Suprapubic skin (tissue), 4 donors: ENCODE measurements around the gene CNTRL. TPM values are rescaled to one million over a fixed set of nuclear protein-coding genes. Genes with fewer than 3 reads are reported as not detected.
"Not testable (repeated sequence)": the region's sequence is repeated elsewhere in the genome, so short reads cannot be mapped to it uniquely, and the experiment has no call there.

Source experiments
- DNase-seq, 2 donors: peaks; one replicate each; pipeline ENCODE4 v3.0.0-alpha.2; 2019; ENCODE audit warnings: low spot score in 2 of 2
- H3K27ac ChIP-seq: fragments of 200-600 bp; sonication (generic); one replicate; pipeline ENCODE4 v1.5.1; 2019
- H3K27me3 ChIP-seq: fragments of 200-600 bp; sonication (generic); one replicate; pipeline ENCODE4 v1.5.1; 2019
- H3K36me3 ChIP-seq: fragments of 200-600 bp; sonication (generic); one replicate; pipeline ENCODE4 v1.5.1; 2019
- H3K4me1 ChIP-seq: fragments of 200-600 bp; sonication (generic); one replicate; pipeline ENCODE4 v1.5.1; 2019
- H3K4me3 ChIP-seq: fragments of 200-600 bp; sonication (generic); one replicate; pipeline ENCODE4 v1.5.1; 2019; ENCODE audit warnings: mild to moderate bottlenecking
- H3K9me3 ChIP-seq: fragments of 200-600 bp; sonication (generic); one replicate; pipeline ENCODE4 v1.5.1; 2019
- CTCF ChIP-seq, 2 donors: fragments of 200-600 bp in 1 of 2; fragments of 450-650 bp in 1 of 2; sonication (generic) in 1 of 2; IDR thresholded peaks; one replicate each; pipeline ENCODE4 v1.5.1; 2016 to 2019; ENCODE audit warnings: antibody characterized with exemption in 2 of 2, mild to moderate bottlenecking in 1 of 2, moderate library complexity in 1 of 2
- EP300 ChIP-seq: sonication (generic); formaldehyde crosslinking; IDR thresholded peaks from one replicate; pipeline ENCODE4 v1.6.1; 2017; ENCODE audit warnings: antibody characterized with exemption
- POLR2A ChIP-seq, 2 donors: fragments of 450-650 bp; IDR thresholded peaks; one replicate each; pipeline ENCODE4 v1.6.1; 2017; ENCODE audit warnings: antibody characterized with exemption in 2 of 2, mild to moderate bottlenecking in 2 of 2, moderate library complexity in 2 of 2
- POLR2AphosphoS5 ChIP-seq, 3 donors: sonication (generic); formaldehyde crosslinking; IDR thresholded peaks; one replicate each; pipeline ENCODE4 v1.6.1; 2017; ENCODE audit warnings: antibody characterized with exemption in 3 of 3
- WGBS: methylation state at CpG from one replicate; pipeline ENCODE4 v1.1.5; 2018; 5-methylcytosine and 5-hydroxymethylcytosine counted together
- total RNA-seq, 4 donors: library from RNA; depleted of rRNA; stranded (reverse); fragments of >200 nt; gene quantifications; one replicate each; pipeline ENCODE4 v1.1.0, GENCODE V29; 2016

The CNTRL gene
- total RNA-seq, 4 donors from 2014 or later = 6.4 to 24.6 (median 13.6) TPM

- H3K27me3 ChIP-seq = no peaks in the 10 kb centered on the region
- peak overlapping the region; percentile 47 for H3K4me3 ChIP-seq
- TF ChIP-seq POLR2AphosphoS5 (IDR thresholded peaks at IDR 0.05) (peak in 2 of 3 donors; percentile 42 to 65), CTCF (IDR thresholded peaks at IDR 0.05) (peak; percentile 23 to 62), EP300 (no peak)
- peak; percentile 98 to 99 for DNase-seq
- no peaks in the 10 kb centered on the region for H3K9me3 ChIP-seq
- WGBS = under 1% methylated on average over 17 of the region's 17 CpGs
- peaks cover 20% of the 10 kb centered on the region for H3K4me1 ChIP-seq
- peaks cover 6% of the 10 kb centered on the region for H3K36me3 ChIP-seq
- peak overlapping the region; percentile 55 for H3K27ac ChIP-seq
These were observed 46.9 kb downstream of the CNTRL start for GRCh38 chr9:121121582-121122087.

DNA sequence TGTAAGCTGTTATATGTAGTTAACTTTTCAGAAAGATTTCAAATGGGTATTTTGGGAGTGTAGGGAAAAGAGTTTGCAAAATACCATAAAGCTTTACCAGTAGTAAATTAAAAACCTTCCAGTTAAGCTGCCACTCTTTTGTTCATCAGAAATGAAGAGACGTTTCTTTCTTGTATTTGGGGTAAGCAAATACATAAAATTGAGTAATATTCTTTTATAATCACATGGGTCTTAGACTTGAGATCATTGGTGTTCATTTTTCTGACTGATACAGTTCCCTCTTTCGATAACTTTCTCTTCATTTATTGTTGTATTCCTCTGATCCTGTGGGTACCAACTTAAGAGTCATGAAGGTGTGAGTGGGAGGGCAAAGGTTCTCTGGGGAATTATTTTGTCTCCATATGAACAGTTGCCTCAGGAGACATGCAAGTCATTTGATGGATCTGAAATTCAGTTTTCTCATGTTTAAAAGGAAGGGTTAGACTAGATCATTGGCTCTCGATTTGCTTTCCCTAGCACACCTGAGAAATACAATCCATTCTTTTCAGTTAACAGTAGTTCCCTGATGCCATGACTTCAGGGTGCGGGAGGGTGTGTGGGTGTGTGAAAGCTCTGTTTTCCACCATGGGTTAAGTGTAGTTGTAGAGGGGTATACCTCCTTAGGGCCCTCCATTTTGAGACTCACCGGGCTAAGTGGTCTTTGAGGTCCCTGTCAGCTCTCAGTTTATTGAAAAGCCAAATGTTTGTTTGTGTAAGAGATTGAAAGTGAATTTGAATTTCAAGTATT is 47.7 kb downstream of the CNTRL start:
- no peaks in the 10 kb centered on the region for H3K9me3 ChIP-seq
- H3K36me3 ChIP-seq = peaks cover 10% of the 10 kb centered on the region
- H3K4me1 ChIP-seq = peaks cover 20% of the 10 kb centered on the region
- no peaks in the 10 kb centered on the region for H3K27me3 ChIP-seq
- no peak for DNase-seq
- H3K27ac ChIP-seq = peak overlapping the region; percentile 55
- TF ChIP-seq POLR2A (IDR thresholded peaks at IDR 0.05) (no peak), EP300 (no peak)
- peak overlapping the region; percentile 47 for H3K4me3 ChIP-seq
- WGBS = 33% methylated on average over 5 of the region's 5 CpGs

- no peak for DNase-seq
- Histone ChIP-seq H3K4me3 (no peak overlapping the region), H3K9me3 (no peaks in the 10 kb centered on the region), H3K4me1 (peaks cover 20% of the 10 kb centered on the region), H3K27ac (no peak overlapping the region), H3K36me3 (peaks cover 10% of the 10 kb centered on the region), H3K27me3 (no peaks in the 10 kb centered on the region)
- 80% methylated on average over 5 of the region's 5 CpGs for WGBS
- TF ChIP-seq POLR2AphosphoS5 (IDR thresholded peaks at IDR 0.05) (no peak), EP300 (no peak), POLR2A (IDR thresholded peaks at IDR 0.05) (no peak), CTCF (IDR thresholded peaks at IDR 0.05) (no peak)
These were observed 49.2 kb downstream of the CNTRL start for GRCh38 chr9:121123816-121124535.

GRCh38 chr9:121125590-121125989 is 50.8 kb downstream of the CNTRL start:
- Histone ChIP-seq H3K36me3 (peaks cover 10% of the 10 kb centered on the region), H3K4me3 (no peak overlapping the region), H3K27ac (no peak overlapping the region), H3K27me3 (no peaks in the 10 kb centered on the region), H3K4me1 (peaks cover 19% of the 10 kb centered on the region), H3K9me3 (no peaks in the 10 kb centered on the region)
- TF ChIP-seq POLR2AphosphoS5 (IDR thresholded peaks at IDR 0.05) = no peak
- no peak for DNase-seq
- 30% methylated on average over 3 of the region's 3 CpGs for WGBS

DNA sequence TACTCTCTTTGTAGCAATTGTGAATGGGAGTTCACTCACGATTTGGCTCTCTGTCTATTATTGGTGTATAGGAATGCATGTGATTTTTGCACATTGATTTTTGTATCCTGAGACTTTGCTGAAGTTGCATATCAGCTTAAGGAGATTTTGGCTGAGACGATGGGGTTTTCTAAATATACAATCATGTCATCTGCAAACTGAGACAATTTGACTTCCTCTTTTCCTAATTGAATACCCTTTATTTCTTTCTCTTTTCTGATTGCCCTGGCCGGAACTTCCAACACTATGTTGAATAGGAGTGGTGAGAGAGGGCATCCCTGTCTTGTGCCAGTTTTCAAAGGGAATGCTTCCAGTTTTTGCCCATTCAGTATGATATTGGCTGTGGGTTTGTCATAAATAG is 54.6 kb downstream of the CNTRL start:
- not testable (repeated sequence) for H3K27me3 ChIP-seq, H3K4me1 ChIP-seq, H3K4me3 ChIP-seq, H3K27ac ChIP-seq, DNase-seq, H3K9me3 ChIP-seq
- H3K36me3 ChIP-seq = peaks cover 19% of the 10 kb centered on the region
- WGBS = 83% methylated on average over 3 of the region's 3 CpGs

- H3K27ac ChIP-seq = no peak overlapping the region
- DNase-seq = no peak
- H3K4me3 ChIP-seq = no peak overlapping the region
- peaks cover 8% of the 10 kb centered on the region for H3K4me1 ChIP-seq
- WGBS = 76% methylated on average over 15 of the region's 19 CpGs
- peaks cover 21% of the 10 kb centered on the region for H3K36me3 ChIP-seq
- TF ChIP-seq POLR2A (IDR thresholded peaks at IDR 0.05) (no peak), CTCF (IDR thresholded peaks at IDR 0.05) (no peak), EP300 (no peak), POLR2AphosphoS5 (IDR thresholded peaks at IDR 0.05) (no peak)
- H3K9me3 ChIP-seq = no peaks in the 10 kb centered on the region
- no peaks in the 10 kb centered on the region for H3K27me3 ChIP-seq
These were observed 58.5 kb downstream of the CNTRL start for GRCh38 chr9:121133104-121133816.
